ENCODE measurements around the gene CSTA. TPM values are rescaled to one million over a fixed set of nuclear protein-coding genes. Genes with fewer than 3 reads are reported as not detected.

CSTA gene
- total RNA-seq, 1 donor from 2014 or later, result not detected

DNA sequence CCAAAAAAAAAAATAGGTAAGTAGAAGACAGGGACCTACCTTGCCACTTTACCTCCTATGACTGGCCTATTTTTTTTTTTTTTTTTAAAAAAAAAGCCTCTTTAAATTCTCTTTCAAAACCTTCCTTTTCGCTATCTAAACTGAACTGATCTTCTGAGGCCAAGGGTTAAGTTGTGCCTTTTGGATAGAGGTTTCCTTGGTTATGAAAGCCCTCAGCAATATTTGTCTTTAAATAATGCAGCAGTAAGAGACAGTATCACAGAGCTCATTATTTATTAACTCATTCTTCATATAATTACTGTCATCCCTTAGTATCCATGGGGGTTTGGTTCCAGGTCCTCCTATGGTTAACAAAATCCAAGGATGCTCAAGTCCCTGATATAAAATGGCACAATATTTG is 49.0 kb downstream of the CSTA start:
- DNase-seq (ENCODE audit: extremely low read depth, low read depth, low spot score), result no peak

DNA sequence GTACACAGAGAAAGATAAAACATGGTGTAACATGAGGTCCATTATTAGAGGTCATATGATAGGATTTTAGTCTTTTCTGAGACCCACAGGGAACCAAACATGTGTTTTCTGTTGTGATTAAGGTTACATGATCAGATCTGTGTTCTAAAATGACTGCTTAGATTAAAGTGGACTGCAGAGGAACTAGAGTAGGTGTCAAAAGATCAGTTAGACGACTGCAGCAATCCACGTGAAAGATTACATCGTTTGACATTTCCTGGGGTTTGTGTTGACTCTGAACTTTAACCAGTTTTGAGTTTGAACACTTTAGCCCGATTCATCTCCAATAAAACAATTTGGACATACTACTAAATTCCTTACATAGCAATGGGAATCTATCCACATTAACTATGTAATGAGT is 52.9 kb downstream of the CSTA start:
- no peak for DNase-seq (ENCODE audit: extremely low read depth, low read depth, low spot score)

- peak; percentile 44 for DNase-seq (ENCODE audit: extremely low read depth, low read depth, low spot score)
Measured at GRCh38 chr3:122382888-122383666, 58.0 kb downstream of the CSTA start, which contains the start of gene MIX23. TSS of gene MIX23 (minus strand) at chr3:122383231. CDS start at chr3:122383224, 7 bp downstream.

DNA sequence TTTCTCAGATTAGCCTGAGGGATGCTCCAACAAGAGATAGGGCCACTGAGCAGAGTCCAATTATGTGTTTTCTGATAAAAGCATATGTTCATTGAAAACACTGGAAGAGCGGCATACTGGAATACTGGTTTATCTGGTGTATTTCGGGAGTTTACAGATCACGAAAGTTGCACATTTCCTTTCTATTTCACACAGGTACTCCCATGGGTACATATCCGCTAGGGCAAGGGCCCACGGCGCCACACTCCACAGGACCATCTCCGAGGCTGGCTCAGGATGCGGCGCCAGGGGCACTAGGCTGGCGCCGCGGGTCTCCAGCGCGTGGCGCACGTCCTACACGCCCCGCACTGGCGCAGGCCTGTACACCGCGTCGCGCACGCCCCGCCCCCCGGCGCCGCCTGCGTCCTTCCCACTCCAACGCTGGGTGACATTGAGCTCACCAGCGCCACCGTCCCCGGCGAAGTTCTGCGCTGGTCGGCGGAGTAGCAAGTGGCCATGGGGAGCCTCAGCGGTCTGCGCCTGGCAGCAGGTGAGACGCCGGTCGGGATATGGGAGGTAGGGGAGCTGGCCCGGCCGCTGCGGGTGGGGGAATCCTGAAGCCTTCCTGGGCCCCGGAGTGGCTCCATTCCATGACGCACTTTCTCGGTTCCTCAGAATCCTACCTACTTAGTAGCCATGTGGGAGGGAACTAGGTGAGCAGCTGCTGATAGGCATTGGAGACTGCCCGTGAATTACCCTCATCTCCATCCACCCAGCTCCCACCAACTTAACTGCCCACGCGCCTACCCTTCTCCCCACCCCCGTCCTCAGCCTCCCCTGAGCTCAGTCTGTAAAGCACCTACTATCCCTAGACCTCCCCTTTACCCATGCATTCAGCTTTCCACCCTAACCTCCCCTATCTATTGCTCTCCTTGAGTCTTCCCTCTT is 59.0 kb downstream of the CSTA start, which contains the start of gene FAM162A:
Gene FAM162A (plus strand): TSS at position 412 of the 927 bp plus-strand sequence. CDS start 84 bp downstream, at position 496.
- DNase-seq (ENCODE audit: extremely low read depth, low read depth, low spot score), result no peak

GRCh38 chr3:122387709-122388108 is 62.7 kb downstream of the CSTA start:
- no peak for DNase-seq (ENCODE audit: extremely low read depth, low read depth, low spot score)

DNA sequence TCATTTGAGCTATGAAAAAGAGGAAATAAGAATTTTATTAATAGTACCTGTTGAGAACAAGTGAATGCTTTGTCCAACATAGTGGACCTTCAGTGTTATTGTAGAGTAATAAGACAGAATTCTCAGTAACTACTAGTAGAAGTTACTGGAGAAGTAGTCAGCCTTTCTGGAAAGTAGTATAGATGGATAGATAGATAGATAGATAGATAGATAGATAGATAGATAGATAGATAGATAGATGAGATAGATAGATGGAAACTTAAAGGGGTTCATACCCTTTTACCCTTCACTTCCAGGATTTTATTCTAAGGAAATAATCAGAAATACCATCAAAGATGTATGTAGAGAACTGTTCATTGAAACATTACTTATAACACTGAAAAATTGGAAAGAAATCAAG is 64.1 kb downstream of the CSTA start:
- DNase-seq (ENCODE audit: extremely low read depth, low read depth, low spot score), result no peak

- DNase-seq (ENCODE audit: extremely low read depth, low read depth, low spot score), result no peak
Measured at GRCh38 chr3:122389892-122390291, 64.8 kb downstream of the CSTA start.

GRCh38 chr3:122390665-122391064 is 65.6 kb downstream of the CSTA start:
- DNase-seq (ENCODE audit: extremely low read depth, low read depth, low spot score), result no peak

Other genes starting within 250 kb of the CSTA start
- not detected in 2 replicates for gene CASR, start 141.6 kb upstream of the CSTA start, total RNA-seq
- gene MIX23, start 58.0 kb downstream of the CSTA start, total RNA-seq, result 18.3 and 18.9 TPM in 2 replicates
- 13.7 and 27.7 TPM in 2 replicates for gene FAM162A, start 58.9 kb downstream of the CSTA start, total RNA-seq
- 3.5 and 3.9 TPM in 2 replicates for gene WDR5B, start 90.8 kb downstream of the CSTA start, total RNA-seq
- 35.6 and 45.1 TPM in 2 replicates for gene KPNA1, start 189.7 kb downstream of the CSTA start, total RNA-seq
- gene PARP9, start 239.1 kb downstream of the CSTA start, total RNA-seq, result 20.5 and 37.9 TPM in 2 replicates
- 43.0 and 48.7 TPM in 2 replicates for gene DTX3L, start 239.1 kb downstream of the CSTA start, total RNA-seq